ENCODE results near the gene EFCAB9. TPM values are rescaled to one million over a fixed set of nuclear protein-coding genes. Genes with fewer than 3 reads are reported as not detected.

EFCAB9 gene
- total and polyA plus RNA-seq, 2 of the 8 experiments (the other 6 are each of a cell fraction or from before 2014, with no cell fraction given), result not detected

DNA sequence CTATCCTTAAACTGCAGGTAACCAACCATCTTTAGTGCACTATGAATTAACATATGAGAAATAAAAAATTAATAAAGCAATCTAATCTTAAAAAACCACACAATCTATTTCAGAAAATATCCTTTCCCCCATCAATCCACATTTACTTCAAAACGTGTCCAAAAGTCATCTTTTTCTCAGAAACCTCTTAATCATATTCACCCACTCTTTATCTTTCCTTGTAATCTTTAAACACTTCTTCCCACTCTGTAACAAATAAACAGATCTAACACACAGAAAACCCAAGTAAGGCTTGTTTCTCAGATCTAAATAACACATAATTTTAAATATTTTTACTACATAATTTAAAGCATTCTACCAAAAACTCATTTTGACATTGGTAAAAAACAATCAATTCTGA, 44.4 kb downstream of the EFCAB9 start:
- Histone ChIP-seq H3K56ac (replicated peaks; ENCODE audit: insufficient read length, low read depth, low read length) (no peak overlapping the region), H4K91ac (replicated peaks; ENCODE audit: insufficient read length, low read length) (no peak overlapping the region), H2BK120ac (replicated peaks; ENCODE audit: low read depth, low read length) (no peak overlapping the region), H3K4ac (replicated peaks; ENCODE audit: insufficient read length, low read depth, low read length) (no peak overlapping the region), H3K14ac (ENCODE audit: insufficient read length) (no peak overlapping the region), H2BK5ac (ENCODE audit: low read depth, low read length) (no peak overlapping the region), H3K36me3 (ENCODE audit: control insufficient read depth in 2 of 4, insufficient read depth in 4 of 4, low read length in 3 of 4) (peaks cover 2 to 12% (median 7%) of the 10 kb centered on the region in 4 experiments; a peak in 5 of 8 replicates), H3K9ac (replicated peaks in 1 of 4; ENCODE audit: extremely low read depth in 1 of 4, low read depth in 3 of 4, low read length in 3 of 4) (no peak overlapping the region), H3K18ac (ENCODE audit: extremely low read depth, low read length) (no peak overlapping the region), H3K4me3 (ENCODE audit: extremely low read depth in 1 of 4, insufficient read depth in 2 of 4, low read depth in 3 of 4, low read length in 4 of 4) (no peak overlapping the region), H2AK5ac (ENCODE audit: low read depth, low read length) (no peak overlapping the region), H2BK15ac (ENCODE audit: low read length) (no peak overlapping the region), H3K27ac (ENCODE audit: low read depth, low read length) (no peak overlapping the region), H4K20me1 (replicated peaks in 1 of 2; ENCODE audit: control insufficient read depth in 1 of 2, insufficient read depth in 2 of 2, low read length in 2 of 2) (peaks cover 3 to 12% of the 10 kb centered on the region in 2 experiments), H3K23me2 (ENCODE audit: low read depth, low read length) (no peaks in the 10 kb centered on the region), H3K79me2 (ENCODE audit: control insufficient read depth in 1 of 2, insufficient read depth in 2 of 2, low read length in 2 of 2) (peaks cover 0 to 72% of the 10 kb centered on the region in 2 experiments; a peak in 2 of 4 replicates), H3K27me3 (replicated peaks in 1 of 4; ENCODE audit: control insufficient read depth in 3 of 4, extremely low read depth in 1 of 4, insufficient read depth in 3 of 4, low read length in 3 of 4) (no peaks in the 10 kb centered on the region), H4K5ac (ENCODE audit: insufficient read length, low read depth, low read length) (no peak overlapping the region), H3K9me3 (ENCODE audit: insufficient read depth in 2 of 2, low read depth in 1 of 2, low read length in 1 of 2) (no peaks in the 10 kb centered on the region), H2BK12ac (ENCODE audit: low read depth, low read length) (no peak overlapping the region), H3K4me1 (replicated peaks in 1 of 4; ENCODE audit: control insufficient read depth in 3 of 4, insufficient read depth in 4 of 4, low read length in 3 of 4) (no peaks in the 10 kb centered on the region; a peak in 1 of 7 replicates), H3K23ac (ENCODE audit: insufficient read length) (no peak overlapping the region), H2BK20ac (ENCODE audit: low read length) (no peak overlapping the region), H2AFZ (ENCODE audit: low read length) (no peak overlapping the region), H3K79me1 (ENCODE audit: low read depth, low read length) (no peaks in the 10 kb centered on the region; the same call in 1 of the 2 replicates), H3K4me2 (ENCODE audit: insufficient read depth in 1 of 2, low read depth in 2 of 2, low read length in 2 of 2) (no peak overlapping the region), H4K8ac (ENCODE audit: extremely low read depth, insufficient read depth, low read length) (no peak overlapping the region)
- TF ChIP-seq BCL11A (IDR thresholded peaks at IDR 0.05; ENCODE audit: low read depth in 2 of 2, low read length in 2 of 2) (no peak), TAF7 (optimal IDR thresholded peaks at IDR 0.05; ENCODE audit: borderline replicate concordance, low read depth, low read length) (no peak)
- TF ChIP-seq, protein P1, sequence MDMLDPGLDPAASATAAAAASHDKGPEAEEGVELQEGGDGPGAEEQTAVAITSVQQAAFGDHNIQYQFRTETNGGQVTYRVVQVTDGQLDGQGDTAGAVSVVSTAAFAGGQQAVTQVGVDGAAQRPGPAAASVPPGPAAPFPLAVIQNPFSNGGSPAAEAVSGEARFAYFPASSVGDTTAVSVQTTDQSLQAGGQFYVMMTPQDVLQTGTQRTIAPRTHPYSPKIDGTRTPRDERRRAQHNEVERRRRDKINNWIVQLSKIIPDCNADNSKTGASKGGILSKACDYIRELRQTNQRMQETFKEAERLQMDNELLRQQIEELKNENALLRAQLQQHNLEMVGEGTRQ (IDR thresholded peaks at IDR 0.05; ENCODE audit: low read length), result no peak
- TF ChIP-seq, protein P2, sequence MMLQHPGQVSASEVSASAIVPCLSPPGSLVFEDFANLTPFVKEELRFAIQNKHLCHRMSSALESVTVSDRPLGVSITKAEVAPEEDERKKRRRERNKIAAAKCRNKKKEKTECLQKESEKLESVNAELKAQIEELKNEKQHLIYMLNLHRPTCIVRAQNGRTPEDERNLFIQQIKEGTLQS (IDR thresholded peaks at IDR 0.05; ENCODE audit: insufficient read depth, low read depth, low read length), result no peak
- DNase-seq (ENCODE audit: low read depth in 1 of 2, low spot score in 2 of 2) (no peak), FAIRE-seq (no peak)
- WGBS, 2 experiments (ENCODE audit: extremely low coverage in 1 of 2, insufficient coverage in 1 of 2, insufficient read length in 1 of 2, insufficient replicate concordance in 2 of 2, low coverage in 1 of 2, low lambda C conversion rate in 2 of 2, missing lambda C conversion rate in 1 of 2), result 68 to 100% methylated on average over 1 of the region's 1 CpG
- ChIA-PET POLR2A (ENCODE audit: partially characterized antibody) (interaction anchor here (0.5 kb wide), 1 partner anchor 12 kb away, joined by 3 read pairs; no protein-coding TSS in a partner anchor), CTCF (ENCODE audit: partially characterized antibody) (interaction anchor here (1.2 kb wide), 1 partner anchor 13 kb away, joined by 4 read pairs; no protein-coding TSS in a partner anchor)

All from H1 (cell line).